WTC11 (cell line): ENCODE results near the gene SLC9A9. TPM values are rescaled to one million over a fixed set of nuclear protein-coding genes. Genes with fewer than 3 reads are reported as not detected.

Source experiments
- ATAC-seq: fragments of 200-7000 bp; cut with Tn5 transposase; 2 replicates; pipeline ENCODE4 v1.10.0; 2021; ENCODE audit warnings: mild to moderate bottlenecking, moderate library complexity
- CTCF ChIA-PET: fragments of 300-600 bp; sonication (Branson Sonifier 250); formaldehyde crosslinking; loops from one replicate; lab custom pipeline; 2021; ENCODE audit warnings: antibody characterized with exemption; lab: Charles Lee
- POLR2A ChIA-PET: fragments of 350-600 bp; sonication (Branson Sonifier 250); formaldehyde crosslinking; loops from one replicate; lab custom pipeline; 2021; ENCODE audit warnings: antibody characterized with exemption; lab: Charles Lee
- DNase-seq: peaks from one replicate; pipeline ENCODE4 v3.0.0; 2021; ENCODE audit warnings: low spot score
- H3K27ac Mint-ChIP-seq: 2 replicates; pipeline ENCODE4 v1.8.0; 2021; ENCODE audit warnings: mixed read lengths
- H3K27me3 Mint-ChIP-seq: 2 replicates; pipeline ENCODE4 v1.8.0; 2021; ENCODE audit warnings: low read depth, mild to moderate bottlenecking, moderate library complexity, mixed read lengths
- H3K36me3 Mint-ChIP-seq: 2 replicates; pipeline ENCODE4 v1.8.0; 2021; ENCODE audit warnings: mixed read lengths
- H3K4me1 Mint-ChIP-seq: 2 replicates; pipeline ENCODE4 v1.8.0; 2022; ENCODE audit warnings: mixed read lengths
- H3K4me3 Mint-ChIP-seq: 2 replicates; pipeline ENCODE4 v1.8.0; 2021; ENCODE audit warnings: mild to moderate bottlenecking, moderate library complexity, mixed read lengths
- H3K9me3 Mint-ChIP-seq: 2 replicates; pipeline ENCODE4 v1.8.0; 2021; ENCODE audit warnings: mixed read lengths
- ATF1 ChIP-seq: sonication (generic); formaldehyde crosslinking; IDR thresholded peaks from 2 replicates; pipeline ENCODE4 v1.8.1; 2023; ENCODE audit warnings: mild to moderate bottlenecking, moderate library complexity, missing genetic modification reagents
- CBFB ChIP-seq: sonication (generic); formaldehyde crosslinking; IDR thresholded peaks from 2 replicates; pipeline ENCODE4 v1.8.1; 2022; ENCODE audit warnings: mild to moderate bottlenecking, low read depth, missing genetic modification reagents
- GTF2I ChIP-seq: fragments of 250-450 bp; sonication (Bioruptor Pico); conservative IDR thresholded peaks from 2 replicates; pipeline ENCODE4 v1.4.0; 2021; ENCODE audit warnings: mild to moderate bottlenecking
- SMAD3 ChIP-seq: sonication (generic); formaldehyde crosslinking; IDR thresholded peaks from 2 replicates; pipeline ENCODE4 v1.8.0; 2022; ENCODE audit warnings: missing genetic modification reagents, mild to moderate bottlenecking, borderline replicate concordance
- TCF7 ChIP-seq: sonication (generic); formaldehyde crosslinking; IDR thresholded peaks from 2 replicates; pipeline ENCODE4 v1.8.0; 2022; ENCODE audit warnings: mild to moderate bottlenecking, low read depth, missing genetic modification reagents, moderate library complexity
- ZBTB21 ChIP-seq: sonication (generic); formaldehyde crosslinking; IDR thresholded peaks from 2 replicates; pipeline ENCODE4 v1.8.1; 2023; ENCODE audit warnings: mild to moderate bottlenecking, missing genetic modification reagents, borderline replicate concordance
- ZNF219 ChIP-seq: sonication (generic); formaldehyde crosslinking; IDR thresholded peaks from 2 replicates; pipeline ENCODE4 v1.8.0; 2023; ENCODE audit warnings: missing genetic modification reagents, mild to moderate bottlenecking, borderline replicate concordance
- ZNF671 ChIP-seq: fragments of 250-450 bp; sonication (Bioruptor Pico); IDR thresholded peaks from 2 replicates; pipeline ENCODE4 v1.8.0; 2021; ENCODE audit warnings: mild to moderate bottlenecking
- total RNA-seq: library from RNA; stranded (reverse); gene quantifications from 3 replicates; pipeline ENCODE4 v1.2.3, GENCODE V29; 2021
- TF ChIP-seq, protein P1 (sequence below): sonication (generic); formaldehyde crosslinking; IDR thresholded peaks from 2 replicates; pipeline ENCODE4 v1.8.1; 2022; ENCODE audit warnings: mild to moderate bottlenecking, missing genetic modification reagents, moderate library complexity, borderline replicate concordance
- TF ChIP-seq, protein P2 (sequence below): fragments of 250-450 bp; sonication (Bioruptor Pico); IDR thresholded peaks from 2 replicates; pipeline ENCODE4 v1.9.0; 2021; ENCODE audit warnings: mild to moderate bottlenecking
- TF ChIP-seq, protein P3 (sequence below): sonication (generic); formaldehyde crosslinking; IDR thresholded peaks from 2 replicates; pipeline ENCODE4 v1.8.0; 2023; ENCODE audit warnings: missing genetic modification reagents, mild to moderate bottlenecking, borderline replicate concordance
- TF ChIP-seq, protein P4 (sequence below): sonication (generic); formaldehyde crosslinking; conservative IDR thresholded peaks from 2 replicates; pipeline ENCODE4 v1.8.1; 2022; ENCODE audit warnings: mild to moderate bottlenecking, missing genetic modification reagents
- TF ChIP-seq, protein P5 (sequence below): fragments of 250-450 bp; sonication (Bioruptor Pico); IDR thresholded peaks from 2 replicates; pipeline ENCODE4 v1.9.0; 2021; ENCODE audit warnings: mild to moderate bottlenecking
- TF ChIP-seq, protein P6 (sequence below): fragments of 250-450 bp; sonication (Bioruptor Pico); IDR thresholded peaks from 2 replicates; pipeline ENCODE4 v2.1.2; 2022; ENCODE audit warnings: mild to moderate bottlenecking, moderate library complexity
- TF ChIP-seq, protein P7 (sequence below): fragments of 250-450 bp; sonication (Bioruptor Pico); conservative IDR thresholded peaks from 2 replicates; pipeline ENCODE4 v1.9.0; 2021; ENCODE audit warnings: mild to moderate bottlenecking
- TF ChIP-seq, protein P8 (sequence below): sonication (generic); formaldehyde crosslinking; IDR thresholded peaks from 2 replicates; pipeline ENCODE4 v1.8.0; 2022; ENCODE audit warnings: mild to moderate bottlenecking, missing genetic modification reagents
- TF ChIP-seq, protein P9 (sequence below): sonication (generic); formaldehyde crosslinking; IDR thresholded peaks from 2 replicates; pipeline ENCODE4 v1.8.1; 2022; ENCODE audit warnings: low read depth, missing genetic modification reagents, borderline replicate concordance

Gene SLC9A9
- total RNA-seq, 1 experiment from 2014 or later = 1.2 TPM

DNA sequence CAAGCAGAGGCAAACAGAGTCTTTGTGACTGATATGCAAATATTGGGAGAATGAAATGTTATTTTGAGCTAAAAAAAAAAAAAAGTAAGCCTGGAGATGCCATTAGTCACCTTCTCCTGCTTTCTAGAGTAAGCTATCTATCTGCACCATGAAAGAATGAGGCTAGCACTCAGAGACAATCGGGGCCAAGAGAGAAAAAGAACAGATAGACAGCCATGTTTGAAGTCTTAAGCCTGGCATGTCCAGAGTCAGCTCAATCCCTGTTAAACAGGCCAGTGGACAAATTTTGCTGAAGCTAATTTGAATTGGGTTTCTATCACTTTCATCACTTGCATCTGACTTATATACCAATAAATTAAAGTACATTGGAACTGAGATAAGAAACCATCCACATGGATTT lies 204.4 kb downstream of the SLC9A9 start:
- ChIA-PET POLR2A (interaction anchor here (0.7 kb wide), 1 partner anchor 144 kb away, joined by 3 read pairs; no protein-coding TSS in a partner anchor), CTCF (interaction anchor here (0.6 to 2.1 kb wide), 11 partner anchors 31 to 525 kb away, joined by 3 to 14 read pairs (median 4); no protein-coding TSS in a partner anchor)
- peaks cover 9% of the 10 kb centered on the region for H3K4me1 Mint-ChIP-seq
- no peaks in the 10 kb centered on the region for H3K27me3 Mint-ChIP-seq
- no peaks in the 10 kb centered on the region for H3K36me3 Mint-ChIP-seq
- H3K27ac Mint-ChIP-seq = no peak overlapping the region
- H3K4me3 Mint-ChIP-seq = no peak overlapping the region
- TF ChIP-seq, protein P1, sequence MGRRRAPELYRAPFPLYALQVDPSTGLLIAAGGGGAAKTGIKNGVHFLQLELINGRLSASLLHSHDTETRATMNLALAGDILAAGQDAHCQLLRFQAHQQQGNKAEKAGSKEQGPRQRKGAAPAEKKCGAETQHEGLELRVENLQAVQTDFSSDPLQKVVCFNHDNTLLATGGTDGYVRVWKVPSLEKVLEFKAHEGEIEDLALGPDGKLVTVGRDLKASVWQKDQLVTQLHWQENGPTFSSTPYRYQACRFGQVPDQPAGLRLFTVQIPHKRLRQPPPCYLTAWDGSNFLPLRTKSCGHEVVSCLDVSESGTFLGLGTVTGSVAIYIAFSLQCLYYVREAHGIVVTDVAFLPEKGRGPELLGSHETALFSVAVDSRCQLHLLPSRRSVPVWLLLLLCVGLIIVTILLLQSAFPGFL (CRISPR knock-in tag) = no peak
- TF ChIP-seq SMAD3 (no peak), TCF7 (no peak), CBFB (CRISPR knock-in tag) (no peak), ATF1 (CRISPR knock-in tag) (no peak), ZBTB21 (CRISPR knock-in tag) (no peak), ZNF671 (no peak)
- TF ChIP-seq, protein P2, sequence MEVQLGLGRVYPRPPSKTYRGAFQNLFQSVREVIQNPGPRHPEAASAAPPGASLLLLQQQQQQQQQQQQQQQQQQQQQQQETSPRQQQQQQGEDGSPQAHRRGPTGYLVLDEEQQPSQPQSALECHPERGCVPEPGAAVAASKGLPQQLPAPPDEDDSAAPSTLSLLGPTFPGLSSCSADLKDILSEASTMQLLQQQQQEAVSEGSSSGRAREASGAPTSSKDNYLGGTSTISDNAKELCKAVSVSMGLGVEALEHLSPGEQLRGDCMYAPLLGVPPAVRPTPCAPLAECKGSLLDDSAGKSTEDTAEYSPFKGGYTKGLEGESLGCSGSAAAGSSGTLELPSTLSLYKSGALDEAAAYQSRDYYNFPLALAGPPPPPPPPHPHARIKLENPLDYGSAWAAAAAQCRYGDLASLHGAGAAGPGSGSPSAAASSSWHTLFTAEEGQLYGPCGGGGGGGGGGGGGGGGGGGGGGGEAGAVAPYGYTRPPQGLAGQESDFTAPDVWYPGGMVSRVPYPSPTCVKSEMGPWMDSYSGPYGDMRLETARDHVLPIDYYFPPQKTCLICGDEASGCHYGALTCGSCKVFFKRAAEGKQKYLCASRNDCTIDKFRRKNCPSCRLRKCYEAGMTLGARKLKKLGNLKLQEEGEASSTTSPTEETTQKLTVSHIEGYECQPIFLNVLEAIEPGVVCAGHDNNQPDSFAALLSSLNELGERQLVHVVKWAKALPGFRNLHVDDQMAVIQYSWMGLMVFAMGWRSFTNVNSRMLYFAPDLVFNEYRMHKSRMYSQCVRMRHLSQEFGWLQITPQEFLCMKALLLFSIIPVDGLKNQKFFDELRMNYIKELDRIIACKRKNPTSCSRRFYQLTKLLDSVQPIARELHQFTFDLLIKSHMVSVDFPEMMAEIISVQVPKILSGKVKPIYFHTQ (CRISPR knock-in tag) = no peak
- TF ChIP-seq, protein P3, sequence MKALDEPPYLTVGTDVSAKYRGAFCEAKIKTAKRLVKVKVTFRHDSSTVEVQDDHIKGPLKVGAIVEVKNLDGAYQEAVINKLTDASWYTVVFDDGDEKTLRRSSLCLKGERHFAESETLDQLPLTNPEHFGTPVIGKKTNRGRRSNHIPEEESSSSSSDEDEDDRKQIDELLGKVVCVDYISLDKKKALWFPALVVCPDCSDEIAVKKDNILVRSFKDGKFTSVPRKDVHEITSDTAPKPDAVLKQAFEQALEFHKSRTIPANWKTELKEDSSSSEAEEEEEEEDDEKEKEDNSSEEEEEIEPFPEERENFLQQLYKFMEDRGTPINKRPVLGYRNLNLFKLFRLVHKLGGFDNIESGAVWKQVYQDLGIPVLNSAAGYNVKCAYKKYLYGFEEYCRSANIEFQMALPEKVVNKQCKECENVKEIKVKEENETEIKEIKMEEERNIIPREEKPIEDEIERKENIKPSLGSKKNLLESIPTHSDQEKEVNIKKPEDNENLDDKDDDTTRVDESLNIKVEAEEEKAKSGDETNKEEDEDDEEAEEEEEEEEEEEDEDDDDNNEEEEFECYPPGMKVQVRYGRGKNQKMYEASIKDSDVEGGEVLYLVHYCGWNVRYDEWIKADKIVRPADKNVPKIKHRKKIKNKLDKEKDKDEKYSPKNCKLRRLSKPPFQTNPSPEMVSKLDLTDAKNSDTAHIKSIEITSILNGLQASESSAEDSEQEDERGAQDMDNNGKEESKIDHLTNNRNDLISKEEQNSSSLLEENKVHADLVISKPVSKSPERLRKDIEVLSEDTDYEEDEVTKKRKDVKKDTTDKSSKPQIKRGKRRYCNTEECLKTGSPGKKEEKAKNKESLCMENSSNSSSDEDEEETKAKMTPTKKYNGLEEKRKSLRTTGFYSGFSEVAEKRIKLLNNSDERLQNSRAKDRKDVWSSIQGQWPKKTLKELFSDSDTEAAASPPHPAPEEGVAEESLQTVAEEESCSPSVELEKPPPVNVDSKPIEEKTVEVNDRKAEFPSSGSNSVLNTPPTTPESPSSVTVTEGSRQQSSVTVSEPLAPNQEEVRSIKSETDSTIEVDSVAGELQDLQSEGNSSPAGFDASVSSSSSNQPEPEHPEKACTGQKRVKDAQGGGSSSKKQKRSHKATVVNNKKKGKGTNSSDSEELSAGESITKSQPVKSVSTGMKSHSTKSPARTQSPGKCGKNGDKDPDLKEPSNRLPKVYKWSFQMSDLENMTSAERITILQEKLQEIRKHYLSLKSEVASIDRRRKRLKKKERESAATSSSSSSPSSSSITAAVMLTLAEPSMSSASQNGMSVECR (CRISPR knock-in tag) = no peak
- TF ChIP-seq, protein P4, sequence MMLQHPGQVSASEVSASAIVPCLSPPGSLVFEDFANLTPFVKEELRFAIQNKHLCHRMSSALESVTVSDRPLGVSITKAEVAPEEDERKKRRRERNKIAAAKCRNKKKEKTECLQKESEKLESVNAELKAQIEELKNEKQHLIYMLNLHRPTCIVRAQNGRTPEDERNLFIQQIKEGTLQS (CRISPR knock-in tag) = no peak
- DNase-seq = no peak
- ATAC-seq = no peak
- peaks cover 3% of the 10 kb centered on the region; the same call in 1 of the 2 replicates for H3K9me3 Mint-ChIP-seq

DNA sequence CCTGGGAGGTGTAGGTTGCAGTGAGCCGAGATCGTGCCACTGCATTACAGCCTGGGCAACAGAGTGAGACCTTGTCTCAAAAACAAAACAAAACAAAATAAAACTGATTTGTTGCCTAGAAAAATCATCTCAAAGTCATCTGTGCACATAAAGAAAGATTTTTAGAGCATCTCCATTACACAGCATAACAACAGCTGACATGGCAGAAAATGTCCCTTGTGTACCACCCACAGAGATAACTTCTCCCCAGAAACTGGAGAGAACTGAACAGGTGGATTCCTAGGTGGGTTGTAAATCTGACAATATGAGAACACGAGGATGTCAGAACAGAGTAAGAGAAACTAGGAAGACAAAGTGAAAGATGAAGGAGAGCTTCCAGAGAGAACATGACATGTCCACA lies 207.5 kb downstream of the SLC9A9 start:
- ATAC-seq = no peak
- peaks cover 4% of the 10 kb centered on the region for H3K4me1 Mint-ChIP-seq
- ChIA-PET POLR2A (no interaction called here), CTCF (no interaction called here)
- H3K36me3 Mint-ChIP-seq = no peaks in the 10 kb centered on the region
- H3K27me3 Mint-ChIP-seq = no peaks in the 10 kb centered on the region
- no peak for DNase-seq
- peaks cover 9% of the 10 kb centered on the region; the same call in 1 of the 2 replicates for H3K9me3 Mint-ChIP-seq
- H3K4me3 Mint-ChIP-seq = no peak overlapping the region
- H3K27ac Mint-ChIP-seq = no peak overlapping the region
- TF ChIP-seq, protein P5, sequence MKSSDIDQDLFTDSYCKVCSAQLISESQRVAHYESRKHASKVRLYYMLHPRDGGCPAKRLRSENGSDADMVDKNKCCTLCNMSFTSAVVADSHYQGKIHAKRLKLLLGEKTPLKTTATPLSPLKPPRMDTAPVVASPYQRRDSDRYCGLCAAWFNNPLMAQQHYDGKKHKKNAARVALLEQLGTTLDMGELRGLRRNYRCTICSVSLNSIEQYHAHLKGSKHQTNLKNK (CRISPR knock-in tag) = no peak
- TF ChIP-seq, protein P6, sequence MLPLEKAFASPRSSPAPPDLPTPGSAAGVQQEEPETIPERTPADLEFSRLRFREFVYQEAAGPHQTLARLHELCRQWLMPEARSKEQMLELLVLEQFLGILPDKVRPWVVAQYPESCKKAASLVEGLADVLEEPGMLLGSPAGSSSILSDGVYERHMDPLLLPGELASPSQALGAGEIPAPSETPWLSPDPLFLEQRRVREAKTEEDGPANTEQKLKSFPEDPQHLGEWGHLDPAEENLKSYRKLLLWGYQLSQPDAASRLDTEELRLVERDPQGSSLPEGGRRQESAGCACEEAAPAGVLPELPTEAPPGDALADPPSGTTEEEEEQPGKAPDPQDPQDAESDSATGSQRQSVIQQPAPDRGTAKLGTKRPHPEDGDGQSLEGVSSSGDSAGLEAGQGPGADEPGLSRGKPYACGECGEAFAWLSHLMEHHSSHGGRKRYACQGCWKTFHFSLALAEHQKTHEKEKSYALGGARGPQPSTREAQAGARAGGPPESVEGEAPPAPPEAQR = no peak
- TF ChIP-seq, protein P7, sequence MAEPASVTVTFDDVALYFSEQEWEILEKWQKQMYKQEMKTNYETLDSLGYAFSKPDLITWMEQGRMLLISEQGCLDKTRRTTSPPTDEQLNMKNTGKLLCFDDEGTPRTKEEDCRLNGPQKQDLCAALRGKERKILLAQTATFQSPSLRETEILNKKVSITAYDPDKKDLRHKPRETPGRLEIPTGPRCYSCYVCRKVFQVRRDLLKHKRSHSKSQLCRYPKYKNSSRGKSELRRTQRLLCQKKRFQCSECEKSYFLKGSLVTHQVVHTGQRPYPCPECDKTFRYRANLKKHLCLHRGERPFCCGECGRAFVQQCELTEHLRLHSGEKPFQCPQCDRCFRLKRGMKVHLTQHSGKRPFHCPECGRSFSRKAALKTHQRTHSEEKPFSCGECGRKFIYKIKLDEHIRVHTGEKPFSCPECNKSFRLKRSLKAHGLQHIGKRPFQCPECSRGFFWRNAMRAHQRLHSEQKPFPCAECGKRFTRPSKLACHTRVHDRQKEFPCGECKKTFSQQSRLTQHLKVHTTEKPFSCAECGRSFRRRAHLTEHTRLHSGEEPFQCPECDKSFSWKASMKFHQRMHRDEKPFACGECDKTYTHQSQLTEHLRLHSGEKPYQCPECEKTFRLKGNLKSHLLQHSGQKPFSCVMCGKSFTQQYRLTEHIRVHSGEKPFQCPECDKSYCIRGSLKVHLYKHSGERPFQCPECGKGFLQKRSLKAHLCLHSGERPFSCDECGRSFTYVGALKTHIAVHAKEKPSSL (CRISPR knock-in tag) = no peak
- TF ChIP-seq ATF1 (CRISPR knock-in tag) (no peak), GTF2I (CRISPR knock-in tag) (no peak), ZNF219 (CRISPR knock-in tag) (no peak)
- TF ChIP-seq, protein P8, sequence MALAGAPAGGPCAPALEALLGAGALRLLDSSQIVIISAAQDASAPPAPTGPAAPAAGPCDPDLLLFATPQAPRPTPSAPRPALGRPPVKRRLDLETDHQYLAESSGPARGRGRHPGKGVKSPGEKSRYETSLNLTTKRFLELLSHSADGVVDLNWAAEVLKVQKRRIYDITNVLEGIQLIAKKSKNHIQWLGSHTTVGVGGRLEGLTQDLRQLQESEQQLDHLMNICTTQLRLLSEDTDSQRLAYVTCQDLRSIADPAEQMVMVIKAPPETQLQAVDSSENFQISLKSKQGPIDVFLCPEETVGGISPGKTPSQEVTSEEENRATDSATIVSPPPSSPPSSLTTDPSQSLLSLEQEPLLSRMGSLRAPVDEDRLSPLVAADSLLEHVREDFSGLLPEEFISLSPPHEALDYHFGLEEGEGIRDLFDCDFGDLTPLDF (CRISPR knock-in tag) = no peak
- TF ChIP-seq, protein P9, sequence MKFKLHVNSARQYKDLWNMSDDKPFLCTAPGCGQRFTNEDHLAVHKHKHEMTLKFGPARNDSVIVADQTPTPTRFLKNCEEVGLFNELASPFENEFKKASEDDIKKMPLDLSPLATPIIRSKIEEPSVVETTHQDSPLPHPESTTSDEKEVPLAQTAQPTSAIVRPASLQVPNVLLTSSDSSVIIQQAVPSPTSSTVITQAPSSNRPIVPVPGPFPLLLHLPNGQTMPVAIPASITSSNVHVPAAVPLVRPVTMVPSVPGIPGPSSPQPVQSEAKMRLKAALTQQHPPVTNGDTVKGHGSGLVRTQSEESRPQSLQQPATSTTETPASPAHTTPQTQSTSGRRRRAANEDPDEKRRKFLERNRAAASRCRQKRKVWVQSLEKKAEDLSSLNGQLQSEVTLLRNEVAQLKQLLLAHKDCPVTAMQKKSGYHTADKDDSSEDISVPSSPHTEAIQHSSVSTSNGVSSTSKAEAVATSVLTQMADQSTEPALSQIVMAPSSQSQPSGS = no peak
